Upper lobe of right lung (tissue), 1 donor: ENCODE measurements around the gene NRTN. TPM values are rescaled to one million over a fixed set of nuclear protein-coding genes. Genes with fewer than 3 reads are reported as not detected.
"Not testable (repeated sequence)": the region's sequence is repeated elsewhere in the genome, so short reads cannot be mapped to it uniquely, and the experiment has no call there.

Experiments
- ATAC-seq: fragments of 200-7000 bp; cut with Tn5 transposase; one replicate; pipeline ENCODE4 v1.9.1; 2020; ENCODE audit warnings: mild to moderate bottlenecking, moderate library complexity
- DNase-seq: peaks from one replicate; pipeline ENCODE4 v3.0.0-alpha.2; 2020
- H3K27ac ChIP-seq: fragments of 200-600 bp; one replicate; pipeline ENCODE4 v1.8.0; 2022
- H3K27me3 ChIP-seq: fragments of 200-600 bp; one replicate; pipeline ENCODE4 v1.8.0; 2022; ENCODE audit warnings: mild to moderate bottlenecking
- H3K36me3 ChIP-seq: fragments of 200-600 bp; one replicate; pipeline ENCODE4 v1.8.0; 2022
- H3K4me1 ChIP-seq: fragments of 200-600 bp; one replicate; pipeline ENCODE4 v1.8.0; 2022
- H3K4me3 ChIP-seq: fragments of 200-600 bp; one replicate; pipeline ENCODE4 v1.8.0; 2022; ENCODE audit warnings: mild to moderate bottlenecking
- H3K9me3 ChIP-seq: fragments of 200-600 bp; one replicate; pipeline ENCODE4 v1.8.0; 2022
- CTCF ChIP-seq: fragments of 200-600 bp; IDR thresholded peaks from one replicate; pipeline ENCODE4 v1.8.0; 2022; ENCODE audit warnings: antibody characterized with exemption
- intact Hi-C: fragments of 100-400 bp; cut with DNase I; formaldehyde crosslinking; loops from one replicate; pipeline ENCODE4 v1.11.0; 2022
- total RNA-seq: library from RNA; stranded (reverse); fragmentation: NEBNext Ultra II Directional; extraction: Animal tissue kit (Norgen Biotek cat#: 25700); gene quantifications from one replicate; pipeline ENCODE4 v1.2.1, GENCODE V29; 2021
- donor health status: DM: no; HTN: yes; CAD: no; lungs with severe emphysema.

Gene NRTN
- total RNA-seq, 1 donor from 2014 or later, result 2.1 TPM

DNA sequence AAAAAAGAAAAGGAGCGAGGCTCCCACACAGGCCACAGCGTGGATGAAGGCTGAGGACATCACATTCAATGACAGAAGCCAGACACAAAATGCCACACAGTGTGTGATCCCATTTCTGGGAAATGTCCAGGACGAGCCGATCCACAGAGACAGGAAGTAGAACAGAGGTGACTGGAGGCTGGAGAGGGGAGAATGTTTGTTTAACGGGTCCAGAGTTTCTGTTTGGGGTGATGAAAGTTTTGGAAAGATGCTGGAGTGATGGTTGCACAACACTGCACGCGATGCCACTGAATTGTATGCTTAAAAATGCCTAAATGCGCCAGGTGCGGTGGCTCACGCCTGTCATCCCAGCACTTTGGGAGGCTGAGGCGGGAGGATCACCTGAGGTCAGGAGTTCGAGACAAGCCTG is 66.1 kb downstream of the NRTN start:
- H3K4me3 ChIP-seq, result no peak overlapping the region

DNA sequence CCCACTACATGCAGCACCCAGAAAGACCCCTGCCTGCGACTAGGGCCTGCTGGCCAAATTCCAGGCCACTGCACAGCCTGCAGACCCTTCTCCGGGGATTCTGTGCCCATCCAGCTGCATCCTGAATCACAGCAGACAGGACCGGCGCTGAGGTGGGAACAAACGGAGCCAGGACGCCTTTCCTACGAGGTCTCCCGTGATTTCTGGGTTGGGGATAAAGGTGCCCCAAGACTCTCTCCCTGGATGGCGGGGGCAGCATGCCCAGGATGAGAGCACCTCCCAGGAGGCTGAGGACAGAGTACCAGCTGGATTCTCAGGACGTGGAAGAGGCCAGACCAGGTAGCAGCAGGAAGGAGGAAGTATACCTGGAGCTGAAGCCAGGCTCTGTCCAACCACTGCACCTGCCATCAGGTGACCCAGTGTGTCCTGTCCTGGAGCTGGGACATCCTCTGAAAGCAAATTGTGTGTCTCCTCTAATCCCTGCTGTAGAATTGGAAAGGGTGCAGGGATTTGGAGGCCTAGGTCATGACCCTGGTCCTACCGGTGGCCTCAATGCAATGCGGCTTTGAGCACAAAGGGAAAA is 68.8 kb downstream of the NRTN start:
- Histone ChIP-seq H3K36me3 (no peaks in the 10 kb centered on the region), H3K4me3 (no peak overlapping the region), H3K27me3 (no peaks in the 10 kb centered on the region), H3K27ac (no peak overlapping the region), H3K9me3 (no peaks in the 10 kb centered on the region), H3K4me1 (no peaks in the 10 kb centered on the region)
- DNase-seq (no peak), ATAC-seq (no peak)
- no peak for TF ChIP-seq CTCF
- intact Hi-C loops, result no loop called here

More for the DNA sequence above, 66.1 kb downstream of the NRTN start:
- Histone ChIP-seq H3K36me3 (no peaks in the 10 kb centered on the region), H3K27ac (no peak overlapping the region), H3K27me3 (no peaks in the 10 kb centered on the region), H3K9me3 (no peaks in the 10 kb centered on the region), H3K4me1 (no peaks in the 10 kb centered on the region)
- intact Hi-C loops, result no loop called here
- no peak for DNase-seq
- no peak for ATAC-seq
- no peak for TF ChIP-seq CTCF

DNA sequence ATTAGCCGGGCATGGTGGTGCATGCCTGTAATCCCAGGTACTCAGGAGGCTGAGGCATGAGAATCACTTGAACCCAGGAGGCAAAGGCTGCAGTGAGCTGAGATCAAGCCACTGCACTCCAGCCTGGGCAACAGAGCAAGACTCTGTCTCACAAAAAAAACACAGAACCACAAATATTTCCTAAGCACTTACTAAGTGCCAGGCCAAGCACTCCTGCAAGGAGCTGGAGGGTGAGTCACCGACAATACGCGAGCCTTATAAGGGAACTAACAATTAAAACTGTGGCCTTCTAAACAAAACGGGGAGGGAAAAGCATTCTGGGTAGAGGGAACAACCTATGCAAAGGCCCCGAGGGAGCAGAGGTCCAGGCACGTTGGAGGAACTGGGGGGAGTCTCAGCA is 69.6 kb downstream of the NRTN start:
- H3K9me3 ChIP-seq, H3K27me3 ChIP-seq, H3K4me1 ChIP-seq, H3K27ac ChIP-seq, H3K4me3 ChIP-seq, H3K36me3 ChIP-seq, intact Hi-C loops, DNase-seq: not testable (repeated sequence)
- ATAC-seq, result peak; percentile 45

DNA sequence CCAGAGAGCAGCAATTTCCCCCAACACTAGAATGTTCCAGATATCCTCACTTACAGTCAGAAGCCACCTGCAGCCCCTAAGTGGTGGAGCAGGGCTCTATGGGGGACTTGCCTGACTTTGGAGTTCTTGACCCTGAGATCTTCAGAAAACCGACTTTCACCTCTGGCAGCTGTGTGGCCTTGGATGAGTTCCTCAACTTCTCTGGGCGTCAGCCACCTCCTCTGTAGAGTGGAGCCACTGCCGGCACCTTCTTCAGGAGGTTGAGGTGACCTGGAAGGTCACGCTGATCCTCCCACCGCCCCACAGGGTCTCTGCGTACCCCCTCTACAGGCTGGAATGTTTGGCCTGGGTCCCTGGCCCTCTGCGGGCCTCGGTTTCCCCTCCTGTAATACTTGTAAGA is 72.6 kb downstream of the NRTN start:
- ATAC-seq (no peak), DNase-seq (no peak)
- no peak overlapping the region for H3K4me3 ChIP-seq
- no peaks in the 10 kb centered on the region for H3K9me3 ChIP-seq
- H3K27ac ChIP-seq, result no peak overlapping the region
- no peak for TF ChIP-seq CTCF
- no peaks in the 10 kb centered on the region for H3K27me3 ChIP-seq
- H3K36me3 ChIP-seq, result no peaks in the 10 kb centered on the region
- intact Hi-C loops, result no loop called here
- H3K4me1 ChIP-seq, result peaks cover 14% of the 10 kb centered on the region

GRCh38 chr19:5877882-5878281 is 73.0 kb downstream of the NRTN start:
- DNase-seq (no peak), ATAC-seq (no peak)
- intact Hi-C loops, result no loop called here
- Histone ChIP-seq H3K9me3 (no peaks in the 10 kb centered on the region), H3K4me3 (no peak overlapping the region), H3K27ac (no peak overlapping the region), H3K4me1 (peaks cover 14% of the 10 kb centered on the region), H3K36me3 (no peaks in the 10 kb centered on the region), H3K27me3 (no peaks in the 10 kb centered on the region)
- TF ChIP-seq CTCF, result no peak

Other genes with a start within 250 kb of the NRTN start
- 5.6 TPM for gene TINCR, start 237.1 kb upstream of the NRTN start, total RNA-seq
- gene SAFB2, start 182.3 kb upstream of the NRTN start, total RNA-seq, result 74.2 TPM
- gene SAFB, start 182.0 kb upstream of the NRTN start, total RNA-seq, result 71.9 TPM
- gene MICOS13, start 124.6 kb upstream of the NRTN start, total RNA-seq, result 48.3 TPM
- 6.6 TPM for gene HSD11B1L, start 124.0 kb upstream of the NRTN start, total RNA-seq
- 564 TPM for gene RPL36, start 114.8 kb upstream of the NRTN start, total RNA-seq
- gene LONP1, start 84.9 kb upstream of the NRTN start, total RNA-seq, result 79.1 TPM
- gene CATSPERD, start 84.4 kb upstream of the NRTN start, total RNA-seq, result not detected
- 2.0 TPM for gene PRR22, start 20.3 kb upstream of the NRTN start, total RNA-seq
- gene DUS3L, start 13.9 kb upstream of the NRTN start, total RNA-seq, result 26.8 TPM
- 2.7 TPM for gene FUT6, start 34.6 kb downstream of the NRTN start, total RNA-seq
- gene FUT3, start 46.4 kb downstream of the NRTN start, total RNA-seq, result 17.3 TPM
- gene FUT5, start 65.5 kb downstream of the NRTN start, total RNA-seq, result not detected
- gene NDUFA11, start 98.7 kb downstream of the NRTN start, total RNA-seq, result 134 TPM
- gene VMAC, start 99.8 kb downstream of the NRTN start, total RNA-seq, result 6.8 TPM
- 12.5 TPM for gene CAPS, start 109.2 kb downstream of the NRTN start, total RNA-seq
- gene RANBP3, start 173.1 kb downstream of the NRTN start, total RNA-seq, result 65.5 TPM